ENCODE data around the gene FTHL17. TPM values are rescaled to one million over a fixed set of nuclear protein-coding genes. Genes with fewer than 3 reads are reported as not detected.

Gene FTHL17
- total RNA-seq = not detected
- total RNA-seq (2013) = not detected

- no peaks in the 10 kb centered on the region for H3K27me3 ChIP-seq (ENCODE audit: control insufficient read depth, insufficient read depth, low read length)
- ATAC-seq (no peak), DNase-seq (no peak)
- no peaks in the 10 kb centered on the region for H3K27me3 Mint-ChIP-seq (ENCODE audit: low read depth in 2 of 2)
- H3K4me1 Mint-ChIP-seq = no peaks in the 10 kb centered on the region
- H3K9me3 Mint-ChIP-seq = peaks cover 6 to 7% of the 10 kb centered on the region in 2 donors
- no peaks in the 10 kb centered on the region for H3K4me1 ChIP-seq (ENCODE audit: control insufficient read depth, insufficient read depth, low read length)
- H3K4me3 ChIP-seq (ENCODE audit: low read length) = no peak within 1 kb of the TSS
- H3K27ac Mint-ChIP-seq = no peak within 1 kb of the TSS
- no peaks in the 10 kb centered on the region for H3K36me3 Mint-ChIP-seq
- no peak within 1 kb of the TSS for H3K4me3 Mint-ChIP-seq
- WGBS (ENCODE audit: insufficient coverage) = 98% methylated on average over 28 of the region's 33 CpGs
- H3K36me3 ChIP-seq (ENCODE audit: control insufficient read depth, insufficient read depth, low read length) = no peaks in the 10 kb centered on the region
- intact Hi-C loops (cut with micrococcal nuclease) = no loop called here
- no peaks in the 10 kb centered on the region for H3K9me3 ChIP-seq (ENCODE audit: control insufficient read depth, insufficient read depth, low read length)
- no peak for TF ChIP-seq CTCF (IDR thresholded peaks at IDR 0.05)
- no peak within 1 kb of the TSS for H3K27ac ChIP-seq (ENCODE audit: low read length)
Observed at GRCh38 chrX:31071725-31072124, at the start of gene FTHL17. TSS of gene FTHL17 (minus strand) at chrX:31072041. CDS start at chrX:31071953, 88 bp downstream.

- H3K4me1 Mint-ChIP-seq = no peaks in the 10 kb centered on the region
- Histone ChIP-seq H3K4me1 (ENCODE audit: control insufficient read depth, insufficient read depth, low read length) (no peaks in the 10 kb centered on the region), H3K36me3 (ENCODE audit: control insufficient read depth, insufficient read depth, low read length) (no peaks in the 10 kb centered on the region), H3K9me3 (ENCODE audit: control insufficient read depth, insufficient read depth, low read length) (no peaks in the 10 kb centered on the region), H3K27ac (ENCODE audit: low read length) (no peak overlapping the region), H3K4me3 (ENCODE audit: low read length) (no peak overlapping the region), H3K27me3 (ENCODE audit: control insufficient read depth, insufficient read depth, low read length) (no peaks in the 10 kb centered on the region)
- ATAC-seq (no peak), DNase-seq (no peak)
- H3K4me3 Mint-ChIP-seq = no peak overlapping the region
- TF ChIP-seq CTCF (IDR thresholded peaks at IDR 0.05) = no peak
- no peaks in the 10 kb centered on the region for H3K27me3 Mint-ChIP-seq (ENCODE audit: low read depth in 2 of 2)
- no peaks in the 10 kb centered on the region for H3K36me3 Mint-ChIP-seq
- no peak overlapping the region for H3K27ac Mint-ChIP-seq
- 80% methylated on average over 2 of the region's 4 CpGs for WGBS (ENCODE audit: insufficient coverage)
- intact Hi-C loops (cut with micrococcal nuclease) = no loop called here
- no peaks in the 10 kb centered on the region for H3K9me3 Mint-ChIP-seq
Observed at GRCh38 chrX:31117266-31117665, 45.4 kb upstream of the FTHL17 start.

- no peaks in the 10 kb centered on the region for H3K9me3 Mint-ChIP-seq
- no peaks in the 10 kb centered on the region for H3K4me1 Mint-ChIP-seq
- TF ChIP-seq CTCF (IDR thresholded peaks at IDR 0.05) = no peak
- ATAC-seq = no peak
- Histone ChIP-seq H3K4me1 (ENCODE audit: control insufficient read depth, insufficient read depth, low read length) (no peaks in the 10 kb centered on the region), H3K4me3 (ENCODE audit: low read length) (no peak overlapping the region), H3K27me3 (ENCODE audit: control insufficient read depth, insufficient read depth, low read length) (no peaks in the 10 kb centered on the region), H3K27ac (ENCODE audit: low read length) (no peak overlapping the region), H3K9me3 (ENCODE audit: control insufficient read depth, insufficient read depth, low read length) (no peaks in the 10 kb centered on the region), H3K36me3 (ENCODE audit: control insufficient read depth, insufficient read depth, low read length) (no peaks in the 10 kb centered on the region)
- intact Hi-C loops (cut with micrococcal nuclease) = no loop called here
- no peak overlapping the region for H3K4me3 Mint-ChIP-seq
- 94% methylated on average over 4 of the region's 4 CpGs for WGBS (ENCODE audit: insufficient coverage)
- H3K27ac Mint-ChIP-seq = no peak overlapping the region
- no peaks in the 10 kb centered on the region for H3K36me3 Mint-ChIP-seq
- no peaks in the 10 kb centered on the region for H3K27me3 Mint-ChIP-seq (ENCODE audit: low read depth in 2 of 2)
- DNase-seq = no peak
Observed at GRCh38 chrX:31115398-31115797, 43.6 kb upstream of the FTHL17 start.

GRCh38 chrX:31114858-31115257 lies 43.0 kb upstream of the FTHL17 start:
- no peaks in the 10 kb centered on the region for H3K4me1 ChIP-seq (ENCODE audit: control insufficient read depth, insufficient read depth, low read length)
- H3K27ac ChIP-seq (ENCODE audit: low read length) = no peak overlapping the region
- Mint-ChIP-seq H3K36me3 (no peaks in the 10 kb centered on the region), H3K4me1 (no peaks in the 10 kb centered on the region), H3K27ac (no peak overlapping the region), H3K27me3 (ENCODE audit: low read depth in 2 of 2) (no peaks in the 10 kb centered on the region), H3K4me3 (no peak overlapping the region), H3K9me3 (no peaks in the 10 kb centered on the region)
- H3K4me3 ChIP-seq (ENCODE audit: low read length) = no peak overlapping the region
- TF ChIP-seq CTCF (IDR thresholded peaks at IDR 0.05) = no peak
- H3K36me3 ChIP-seq (ENCODE audit: control insufficient read depth, insufficient read depth, low read length) = no peaks in the 10 kb centered on the region
- intact Hi-C loops (cut with micrococcal nuclease) = no loop called here
- ATAC-seq = no peak
- no CpG with 5 or more reads among the region's 2 CpGs for WGBS (ENCODE audit: insufficient coverage)
- no peak for DNase-seq
- no peaks in the 10 kb centered on the region for H3K9me3 ChIP-seq (ENCODE audit: control insufficient read depth, insufficient read depth, low read length)
- no peaks in the 10 kb centered on the region for H3K27me3 ChIP-seq (ENCODE audit: control insufficient read depth, insufficient read depth, low read length)

All from natural killer cell (primary cell).